ENCODE data around the gene C17orf50. TPM values are rescaled to one million over a fixed set of nuclear protein-coding genes. Genes with fewer than 3 reads are reported as not detected.
A peak's percentile ranks its signal among the peaks of the same experiment; 100 is the strongest.

The C17orf50 gene
- total RNA-seq, 1 experiment from 2014 or later = not detected

DNA sequence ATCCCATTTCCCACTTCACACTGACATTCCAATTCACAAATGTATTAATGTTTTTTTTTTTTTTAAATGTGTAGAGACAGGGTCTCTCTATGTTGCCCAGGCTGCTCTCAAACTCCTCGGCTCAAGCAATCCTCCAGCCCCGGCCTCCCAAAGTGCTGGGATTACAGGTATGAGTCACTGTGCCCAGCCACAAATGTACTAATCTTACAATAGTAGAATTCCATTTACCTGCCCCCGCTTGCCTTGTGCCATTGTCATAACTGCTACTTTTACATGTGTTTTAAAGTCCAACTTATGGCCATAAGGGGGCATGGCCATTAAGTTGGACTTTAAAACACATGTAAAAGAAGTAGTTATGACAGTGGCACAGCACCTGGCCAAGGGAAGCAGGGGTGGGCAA, 30.2 kb downstream of the C17orf50 start:
- Histone ChIP-seq H3K4me2 (ENCODE audit: low read length) (peak overlapping the region; percentile 61), H2AFZ (ENCODE audit: low read depth, low read length, poor library complexity, severe bottlenecking) (no peak overlapping the region), H3K9me3 (ENCODE audit: control insufficient read depth in 1 of 2, insufficient read depth in 1 of 2, low read depth in 1 of 2, low read length in 2 of 2) (no peaks in the 10 kb centered on the region), H3K79me2 (ENCODE audit: insufficient read depth, low read length) (no peaks in the 10 kb centered on the region), H3K36me3 (ENCODE audit: control insufficient read depth in 1 of 2, insufficient read depth in 2 of 2, low read length in 2 of 2) (no peaks in the 10 kb centered on the region), H3K9ac (ENCODE audit: low read length) (no peak overlapping the region), H3K27ac (ENCODE audit: low read depth, low read length) (no peak overlapping the region), H4K20me1 (ENCODE audit: insufficient read depth) (no peaks in the 10 kb centered on the region), H3K4me1 (ENCODE audit: control insufficient read depth in 1 of 2, insufficient read depth in 2 of 2, low read length in 2 of 2) (peaks cover 10 to 57% of the 10 kb centered on the region in 2 experiments), H3K27me3 (ENCODE audit: insufficient read depth, low read length) (no peaks in the 10 kb centered on the region), H3K9me2 (ENCODE audit: insufficient read depth) (no peaks in the 10 kb centered on the region), H3K4me3 (replicated peaks in 1 of 2; ENCODE audit: low read depth in 1 of 2, low read length in 2 of 2) (0 out of 4 replicates have a peak overlapping the region, but pooled peaks of 1 of the 2 experiments have one; percentile 13)
- no peak for DNase-seq (ENCODE audit: low read depth, low spot score)
- ChIA-PET POLR2A (no interaction called here), RAD21 (ENCODE audit: low non-redundant PET in 1 of 2, low total read pairs in 2 of 2, uncharacterized antibody in 2 of 2, unreplicated experiment in 2 of 2) (no interaction called here), CTCF (no interaction called here)
- no peak for ATAC-seq
- intact Hi-C loops (cut with micrococcal nuclease) = loop anchor here (1.0 kb wide), 1 partner anchor 14 kb away; no protein-coding TSS in a partner anchor
- TF ChIP-seq FOSL1 (IDR thresholded peaks at IDR 0.05; ENCODE audit: low read depth) (no peak), EZH2 (IDR thresholded peaks at IDR 0.05) (no peak), CEBPB (IDR thresholded peaks at IDR 0.05; ENCODE audit: low read depth) (no peak), EZH2phosphoT487 (IDR thresholded peaks at IDR 0.05; ENCODE audit: borderline replicate concordance) (no peak), JUND (IDR thresholded peaks at IDR 0.05) (peak; percentile 24; the same call in 1 of the 2 replicates), SP1 (IDR thresholded peaks at IDR 0.05; ENCODE audit: low read depth) (peak; percentile 38; the same call in 1 of the 2 replicates)
- TF ChIP-seq, protein P1, sequence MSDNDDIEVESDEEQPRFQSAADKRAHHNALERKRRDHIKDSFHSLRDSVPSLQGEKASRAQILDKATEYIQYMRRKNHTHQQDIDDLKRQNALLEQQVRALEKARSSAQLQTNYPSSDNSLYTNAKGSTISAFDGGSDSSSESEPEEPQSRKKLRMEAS (IDR thresholded peaks at IDR 0.05) = no peak
- BruUV-seq (replicated peaks) = no TSS peak

DNA sequence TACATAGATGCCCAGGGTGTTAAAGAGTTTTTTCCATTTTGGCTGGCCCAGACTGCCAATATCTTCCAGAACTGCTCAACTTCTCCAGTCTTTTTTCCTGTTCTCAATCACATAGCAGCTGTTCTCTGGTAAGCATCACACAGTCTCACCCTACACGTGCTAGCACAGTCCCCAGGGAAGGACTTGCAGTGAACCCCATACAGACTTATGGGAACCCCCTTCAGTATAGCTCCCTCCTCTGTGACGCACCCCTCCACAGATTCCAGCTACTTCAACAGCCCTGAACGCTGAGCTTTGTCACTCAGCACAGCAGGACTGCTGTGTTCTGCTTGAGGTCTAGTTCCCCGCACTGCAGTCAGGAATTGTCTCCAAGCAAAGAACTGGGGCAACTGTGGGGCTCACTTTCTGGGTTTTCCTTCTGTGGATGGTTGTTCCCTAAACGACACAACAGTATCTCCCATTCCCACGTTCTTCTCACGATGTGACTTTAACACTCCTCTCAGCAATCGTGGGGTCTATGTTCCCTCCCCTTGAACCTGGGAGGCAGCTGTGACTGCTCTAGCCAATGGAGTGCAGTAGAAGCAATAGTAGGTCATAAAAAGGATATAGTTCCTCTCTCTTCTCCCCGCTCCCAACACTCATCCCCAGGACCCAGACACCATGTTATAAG, 31.1 kb downstream of the C17orf50 start:
- Histone ChIP-seq H3K9me3 (ENCODE audit: control insufficient read depth in 1 of 2, insufficient read depth in 1 of 2, low read depth in 1 of 2, low read length in 2 of 2) (no peaks in the 10 kb centered on the region), H2AFZ (ENCODE audit: low read depth, low read length, poor library complexity, severe bottlenecking) (no peak overlapping the region), H3K79me2 (ENCODE audit: insufficient read depth, low read length) (no peaks in the 10 kb centered on the region), H3K27me3 (ENCODE audit: insufficient read depth, low read length) (no peaks in the 10 kb centered on the region), H3K4me3 (replicated peaks in 1 of 2; ENCODE audit: low read depth in 1 of 2, low read length in 2 of 2) (no peak overlapping the region), H4K20me1 (ENCODE audit: insufficient read depth) (no peaks in the 10 kb centered on the region), H3K4me2 (ENCODE audit: low read length) (no peak overlapping the region), H3K9ac (ENCODE audit: low read length) (no peak overlapping the region), H3K4me1 (ENCODE audit: control insufficient read depth in 1 of 2, insufficient read depth in 2 of 2, low read length in 2 of 2) (peaks cover 11 to 55% of the 10 kb centered on the region in 2 experiments), H3K9me2 (ENCODE audit: insufficient read depth) (no peaks in the 10 kb centered on the region), H3K36me3 (ENCODE audit: control insufficient read depth in 1 of 2, insufficient read depth in 2 of 2, low read length in 2 of 2) (no peaks in the 10 kb centered on the region), H3K27ac (ENCODE audit: low read depth, low read length) (no peak overlapping the region)
- intact Hi-C loops (cut with micrococcal nuclease) = loop anchor here (1.0 kb wide), 1 partner anchor 13 kb away; no protein-coding TSS in a partner anchor
- BruUV-seq (replicated peaks) = no TSS peak
- ChIA-PET CTCF (interaction anchor here (1.6 kb wide), 1 partner anchor 28 kb away, joined by 6 read pairs; no protein-coding TSS in a partner anchor), POLR2A (interaction anchor here (0.7 to 1.6 kb wide), 3 partner anchors 12 to 25 kb away, joined by 3 to 8 read pairs (median 3); partner anchors contain the start of gene TAF15), RAD21 (ENCODE audit: low non-redundant PET in 1 of 2, low total read pairs in 2 of 2, uncharacterized antibody in 2 of 2, unreplicated experiment in 2 of 2) (no interaction called here)
- DNase-seq (ENCODE audit: low read depth, low spot score) (no peak), ATAC-seq (no peak)
- TF ChIP-seq SP1 (IDR thresholded peaks at IDR 0.05; ENCODE audit: low read depth) (no peak), CEBPB (IDR thresholded peaks at IDR 0.05; ENCODE audit: low read depth) (no peak), ZNF274 (IDR thresholded peaks at IDR 0.05; ENCODE audit: low read depth, low read length) (no peak)
- TF ChIP-seq, protein P2, sequence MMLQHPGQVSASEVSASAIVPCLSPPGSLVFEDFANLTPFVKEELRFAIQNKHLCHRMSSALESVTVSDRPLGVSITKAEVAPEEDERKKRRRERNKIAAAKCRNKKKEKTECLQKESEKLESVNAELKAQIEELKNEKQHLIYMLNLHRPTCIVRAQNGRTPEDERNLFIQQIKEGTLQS (IDR thresholded peaks at IDR 0.05) = no peak

All from HCT116 (cell line).